SK-N-SH (cell line): ENCODE data around the gene PHKA1. TPM values are rescaled to one million over a fixed set of nuclear protein-coding genes. Genes with fewer than 3 reads are reported as not detected.
"Not testable (repeated sequence)": the region's sequence is repeated elsewhere in the genome, so short reads cannot be mapped to it uniquely, and the experiment has no call there.

Source experiments
- CTCF ChIA-PET: fragments of 300-600, 350-600 bp; formaldehyde crosslinking; extraction: SDS; loops from one replicate; lab custom pipeline; 2021; lab: Yijun Ruan, JAX
- POLR2A ChIA-PET: fragments of 350-600 bp; sonication (Branson Sonifier 250); formaldehyde crosslinking; extraction: SDS; loops from one replicate; lab custom pipeline; 2020; ENCODE audit warnings: antibody characterized with exemption, inconsistent platforms; lab: Yijun Ruan, JAX
- DNase-seq: peaks from one replicate; pipeline ENCODE4 v3.0.0; 2012
- H2AFZ ChIP-seq: fragments of 200-600 bp; sonication (generic); 2 replicates; pipeline ENCODE4 v1.8.1; 2016; ENCODE audit warnings: antibody characterized with exemption, mild to moderate bottlenecking, low read depth
- H3F3A ChIP-seq: fragments of 200-600 bp; sonication (generic); replicated peaks from 2 replicates; pipeline ENCODE3; 2016; ENCODE audit warnings: antibody characterized with exemption, mild to moderate bottlenecking; ENCODE audit not compliant: insufficient read depth
- H3K27ac ChIP-seq, 2 experiments: fragments of 200-500 bp in 1 of 2; fragments of 200-600 bp in 1 of 2; sonication (Bioruptor generic) in 1 of 2; sonication (generic), shearing (Covaris generic) in 1 of 2; 2 replicates each; pipeline versions ENCODE4 v1.5.1 to v1.6.1; 2014 to 2016; ENCODE audit warnings: low read depth in 2 of 2, inconsistent platforms in 1 of 2, low read length in 1 of 2, mild to moderate bottlenecking in 1 of 2, mixed read lengths in 1 of 2
- H3K27me3 ChIP-seq: fragments of 200-600 bp; sonication (generic), shearing (Covaris generic); 2 replicates; pipeline ENCODE4 v1.6.1; 2016; ENCODE audit warnings: mixed run types; ENCODE audit not compliant: insufficient read depth
- H3K36me3 ChIP-seq, 2 experiments: fragments of 200-500 bp in 1 of 2; fragments of 200-600 bp in 1 of 2; sonication (Bioruptor generic) in 1 of 2; sonication (generic) in 1 of 2; replicated peaks in 1 of 2; 2 replicates each; pipeline versions ENCODE3 to v1.5.1; 2014 to 2016; ENCODE audit warnings: low read length in 1 of 2, mild to moderate bottlenecking in 1 of 2; ENCODE audit not compliant: insufficient read depth in 2 of 2, control insufficient read depth in 1 of 2
- H3K4me1 ChIP-seq, 2 experiments: fragments of 200-500 bp in 1 of 2; fragments of 200-600 bp in 1 of 2; sonication (Bioruptor generic) in 1 of 2; sonication (generic), shearing (Covaris generic) in 1 of 2; 2 replicates each; pipeline versions ENCODE4 v1.5.1 to v1.6.1; 2014 to 2016; ENCODE audit warnings: low read depth in 1 of 2, low read length in 1 of 2, mixed run types in 1 of 2; ENCODE audit not compliant: insufficient read depth in 2 of 2, control insufficient read depth in 1 of 2
- H3K4me2 ChIP-seq: fragments of 200-600 bp; sonication (generic), shearing (Covaris generic); 2 replicates; pipeline ENCODE4 v1.6.1; 2017; ENCODE audit warnings: mixed run types
- H3K4me3 ChIP-seq, 2 experiments: fragments of 200-500 bp in 1 of 2; fragments of 200-600 bp in 1 of 2; sonication (Bioruptor generic) in 1 of 2; sonication (generic), shearing (Covaris generic) in 1 of 2; 2 replicates each; pipeline versions ENCODE4 v1.5.1 to v1.8.1; 2014 to 2016; ENCODE audit warnings: low read depth in 2 of 2, inconsistent platforms in 1 of 2, low read length in 1 of 2, mild to moderate bottlenecking in 1 of 2, mixed read lengths in 1 of 2, moderate library complexity in 1 of 2
- H3K79me2 ChIP-seq: fragments of 200-600 bp; sonication (generic); 2 replicates; pipeline ENCODE4 v1.8.1; 2017; ENCODE audit warnings: mild to moderate bottlenecking; ENCODE audit not compliant: insufficient read depth
- H3K9ac ChIP-seq: fragments of 200-600 bp; sonication (generic); 2 replicates; pipeline ENCODE4 v1.6.1; 2017; ENCODE audit warnings: mixed run types
- H3K9me2 ChIP-seq: fragments of 200-600 bp; sonication (generic); 2 replicates; pipeline ENCODE4 v1.6.1; 2017; ENCODE audit warnings: mixed run types
- H3K9me3 ChIP-seq: fragments of 200-600 bp; sonication (generic); 2 replicates; pipeline ENCODE4 v1.6.1; 2017; ENCODE audit warnings: mixed run types, mild to moderate bottlenecking, moderate library complexity
- H4K20me1 ChIP-seq: fragments of 200-600 bp; sonication (generic); 2 replicates; pipeline ENCODE4 v1.6.1; 2017; ENCODE audit warnings: mild to moderate bottlenecking, mixed run types; ENCODE audit not compliant: insufficient read depth
- EP300 ChIP-seq, 2 experiments: IDR thresholded peaks; 2 replicates each; pipeline versions ENCODE4 v1.4.0 to v1.6.1; 2012; ENCODE audit warnings: borderline replicate concordance in 1 of 2, low read depth in 1 of 2, low read length in 1 of 2
- FOXJ3 ChIP-seq: sonication (generic); formaldehyde crosslinking; IDR thresholded peaks from 2 replicates; pipeline ENCODE4 v1.5.1; 2020; ENCODE audit warnings: mild to moderate bottlenecking, missing genetic modification reagents
- GABPA ChIP-seq: IDR thresholded peaks from 2 replicates; pipeline ENCODE4 v1.4.0; 2012; ENCODE audit warnings: low read depth, mild to moderate bottlenecking
- REST ChIP-seq: IDR thresholded peaks from 2 replicates; pipeline ENCODE4 v1.6.1; 2012; ENCODE audit warnings: mild to moderate bottlenecking, low read depth, low read length, moderate library complexity
- RXRA ChIP-seq: IDR thresholded peaks from 2 replicates; pipeline ENCODE4 v1.4.0; 2012; ENCODE audit warnings: low read depth, mild to moderate bottlenecking, borderline replicate concordance
- SMC3 ChIP-seq: IDR thresholded peaks from 2 replicates; pipeline ENCODE4 v1.6.1; 2012; ENCODE audit warnings: low read depth, low read length, improper control_type of control experiment
- TCF12 ChIP-seq: IDR thresholded peaks from 2 replicates; pipeline ENCODE4 v1.4.0; 2012
- WGBS: methylation state at CpG from one replicate; pipeline ENCODE4 v1.1.6; 2017; ENCODE audit warnings: low lambda C conversion rate; 5-methylcytosine and 5-hydroxymethylcytosine counted together
- polyA plus RNA-seq, 3 experiments: library from polyadenylated mRNA; depleted of rRNA; stranded (reverse); fragments of >200 nt; gene quantifications; 2 replicates each; pipeline ENCODE4 v1.2.3, GENCODE V29; 2012
- TF ChIP-seq, protein P1 (sequence below): fragments of 150-350 bp; IDR thresholded peaks from 2 replicates; pipeline ENCODE4 v1.6.1; 2016; ENCODE audit warnings: mild to moderate bottlenecking, low read depth, low read length

PHKA1 gene
- polyA plus RNA-seq, 1 of the 3 experiments (the other 2 are of a cell fraction), result 4.8 TPM

GRCh38 chrX:72554448-72555140 lies 159.5 kb downstream of the PHKA1 start:
- H3K4me2 ChIP-seq, result no peak overlapping the region
- H3K4me3 ChIP-seq, result no peak overlapping the region
- ChIA-PET CTCF (no interaction called here), POLR2A (no interaction called here)
- DNase-seq, result no peak
- WGBS, result 85% methylated on average over 14 of the region's 16 CpGs
- no peaks in the 10 kb centered on the region for H3K4me1 ChIP-seq
- peaks cover 8 to 12% of the 10 kb centered on the region in 2 experiments for H3K36me3 ChIP-seq
- H3K9me3 ChIP-seq, result no peaks in the 10 kb centered on the region
- no peak overlapping the region for H3K9ac ChIP-seq
- no peak for TF ChIP-seq RXRA
- TF ChIP-seq, protein P1, sequence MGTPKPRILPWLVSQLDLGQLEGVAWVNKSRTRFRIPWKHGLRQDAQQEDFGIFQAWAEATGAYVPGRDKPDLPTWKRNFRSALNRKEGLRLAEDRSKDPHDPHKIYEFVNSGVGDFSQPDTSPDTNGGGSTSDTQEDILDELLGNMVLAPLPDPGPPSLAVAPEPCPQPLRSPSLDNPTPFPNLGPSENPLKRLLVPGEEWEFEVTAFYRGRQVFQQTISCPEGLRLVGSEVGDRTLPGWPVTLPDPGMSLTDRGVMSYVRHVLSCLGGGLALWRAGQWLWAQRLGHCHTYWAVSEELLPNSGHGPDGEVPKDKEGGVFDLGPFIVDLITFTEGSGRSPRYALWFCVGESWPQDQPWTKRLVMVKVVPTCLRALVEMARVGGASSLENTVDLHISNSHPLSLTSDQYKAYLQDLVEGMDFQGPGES, result no peak
- no peak for TF ChIP-seq GABPA
- TF ChIP-seq EP300 (IDR thresholded peaks at IDR 0.05; ENCODE audit: borderline replicate concordance in 1 of 2, low read depth in 1 of 2, low read length in 1 of 2), result no peak
- TF ChIP-seq FOXJ3 (CRISPR knock-in tag), result no peak
- no peak for TF ChIP-seq TCF12
- TF ChIP-seq SMC3, result no peak
- no peak for TF ChIP-seq REST
- no peaks in the 10 kb centered on the region for H3K27me3 ChIP-seq
- no peaks in the 10 kb centered on the region for H3F3A ChIP-seq
- H3K27ac ChIP-seq, result no peak overlapping the region
- 0 out of 2 replicates have a peak, but pooled peaks cover 5% of the 10 kb centered on the region for H4K20me1 ChIP-seq
- peaks cover 18% of the 10 kb centered on the region for H3K79me2 ChIP-seq
- no peak overlapping the region for H2AFZ ChIP-seq
- H3K9me2 ChIP-seq, result no peaks in the 10 kb centered on the region

DNA sequence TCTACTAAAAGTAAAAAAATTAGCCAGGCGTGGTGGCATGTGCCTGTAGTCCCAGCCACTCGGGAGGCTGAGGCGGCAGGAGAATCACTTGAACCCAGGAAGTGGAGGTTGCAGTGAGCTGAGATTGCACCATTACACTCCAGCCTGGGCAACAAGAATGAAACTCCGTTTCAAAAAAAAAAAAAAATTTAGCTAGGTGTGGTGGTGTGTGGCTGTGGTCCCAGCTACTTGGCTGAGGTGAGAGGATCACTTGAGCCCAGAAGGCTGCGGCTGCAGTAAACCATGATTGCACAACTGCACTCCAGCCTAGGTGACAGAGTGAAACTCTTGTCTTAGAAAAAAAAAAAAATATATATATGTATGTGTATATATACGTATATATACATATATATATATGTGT lies 161.7 kb downstream of the PHKA1 start:
- H3K9me3 ChIP-seq, H3K4me2 ChIP-seq, H2AFZ ChIP-seq, H3K9ac ChIP-seq, DNase-seq, H3K27me3 ChIP-seq, H3K27ac ChIP-seq, CTCF ChIA-PET, H3K9me2 ChIP-seq, H3K4me3 ChIP-seq, H4K20me1 ChIP-seq, H3K4me1 ChIP-seq, H3F3A ChIP-seq, POLR2A ChIA-PET: not testable (repeated sequence)
- Histone ChIP-seq H3K79me2 (peaks cover 18% of the 10 kb centered on the region), H3K36me3 (peaks cover 8 to 25% of the 10 kb centered on the region in 2 experiments)
- WGBS, result 96% methylated on average over 6 of the region's 6 CpGs
